NCI-H2029 (cell line): ENCODE results near the gene ATP5MC2.
"Not testable (repeated sequence)": the region's sequence is repeated elsewhere in the genome, so short reads cannot be mapped to it uniquely, and the experiment has no call there.

Source experiments
- DNase-seq: peaks from one replicate; lab custom pipeline; 2025; lab: John Stamatoyannopoulos, UW

Gene ATP5MC2

DNA sequence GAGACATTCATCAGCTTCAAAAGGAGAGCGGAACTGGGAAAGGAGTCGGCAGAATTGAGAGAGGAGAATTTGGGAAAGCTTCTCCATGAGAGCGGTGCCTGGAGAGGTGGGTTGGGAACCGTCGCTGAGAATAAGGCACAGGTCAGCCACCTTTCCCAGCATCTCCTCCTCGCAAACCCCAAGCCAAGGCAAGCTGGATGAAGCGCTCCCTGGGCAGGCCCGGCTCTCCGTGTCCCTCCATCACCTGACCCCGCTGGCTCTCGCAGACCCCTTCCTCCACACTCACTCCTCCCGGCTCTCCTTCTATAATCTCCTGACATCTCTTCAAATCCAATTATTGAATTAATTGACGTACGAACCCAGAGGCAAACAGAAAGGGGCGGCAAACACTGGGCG is 18.9 kb upstream of the ATP5MC2 start:
- no peak for DNase-seq

DNA sequence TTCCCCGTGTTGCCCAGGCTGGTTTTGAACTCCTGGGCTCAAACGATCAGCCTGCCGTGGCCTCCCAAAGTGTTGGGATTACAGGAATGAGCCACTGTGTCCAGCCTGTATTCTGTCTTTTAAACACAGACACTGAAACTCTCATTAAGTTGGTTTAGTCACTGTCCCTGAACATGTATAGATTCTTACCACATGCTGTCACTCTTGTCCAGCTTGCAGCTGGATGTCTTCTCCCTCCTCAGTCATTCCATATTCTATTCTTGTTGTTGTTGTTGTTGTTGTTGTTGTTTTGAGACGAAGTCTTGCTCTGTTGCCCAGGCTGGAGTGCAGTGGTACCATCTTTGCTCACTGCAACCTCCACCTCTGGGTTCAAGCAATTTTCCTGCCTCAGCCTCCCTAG is 12.3 kb upstream of the ATP5MC2 start:
- DNase-seq: no peak

GRCh38 chr12:53686436-53686835 is 10.6 kb upstream of the ATP5MC2 start:
- no peak for DNase-seq

- no peak for DNase-seq
These were observed 8.9 kb upstream of the ATP5MC2 start for GRCh38 chr12:53684654-53685220.

DNA sequence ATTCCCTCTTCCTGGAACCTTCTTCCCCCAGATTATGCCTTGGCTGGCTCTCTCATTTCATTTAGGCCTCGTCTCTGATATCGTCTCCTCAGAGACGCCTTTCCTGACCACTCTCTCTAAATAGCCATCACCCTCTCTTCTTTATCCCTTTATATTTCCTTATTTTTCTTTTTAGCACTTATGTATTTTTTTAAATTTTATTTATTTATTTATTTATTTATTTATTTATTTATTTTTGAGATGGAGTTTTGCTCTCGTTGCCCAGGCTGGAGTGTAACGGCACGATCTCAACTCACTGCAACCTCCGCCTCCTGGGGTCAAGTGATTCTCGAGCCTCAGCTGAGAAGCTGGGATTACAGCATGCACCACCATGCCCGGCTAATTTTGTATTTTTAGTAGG is 8.1 kb upstream of the ATP5MC2 start:
- no peak for DNase-seq

GRCh38 chr12:53683494-53683893 is 7.6 kb upstream of the ATP5MC2 start:
- DNase-seq: no peak

DNA sequence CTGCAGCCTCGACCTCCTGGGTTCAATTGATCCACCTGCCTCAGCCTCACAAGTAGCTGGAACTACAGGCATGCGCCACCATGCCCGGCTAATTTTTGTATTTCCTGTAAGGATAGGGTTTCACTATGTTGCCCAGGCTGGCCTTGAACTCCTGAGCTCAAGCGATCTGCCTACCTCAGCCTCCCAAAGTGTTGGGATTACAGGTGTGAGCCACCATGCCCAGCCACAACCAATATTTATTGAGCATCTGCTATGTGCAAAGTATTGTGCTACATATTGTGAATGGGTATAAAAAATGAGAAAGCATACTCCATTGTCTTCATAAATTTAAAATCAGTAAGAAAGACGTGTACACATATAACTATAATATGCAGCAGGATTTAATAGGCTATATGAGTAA is 4.2 kb upstream of the ATP5MC2 start:
- not testable (repeated sequence) for DNase-seq

DNA sequence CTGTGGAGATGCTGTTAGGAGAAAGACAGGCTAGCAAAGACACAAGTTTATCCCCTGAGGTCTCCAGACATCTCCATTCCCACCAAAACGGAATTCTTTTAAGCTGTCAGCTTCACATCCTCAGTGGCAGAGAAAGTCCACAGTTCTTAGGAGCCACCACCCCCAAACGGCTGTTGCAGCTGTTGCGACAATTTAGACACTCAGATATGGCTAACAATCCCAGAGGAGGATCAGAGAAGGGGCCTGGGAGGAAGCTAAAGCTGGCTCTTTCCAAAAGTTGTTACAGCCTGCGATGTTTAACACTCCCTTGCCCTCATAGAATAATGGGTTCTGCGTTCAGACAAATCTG is 1.9 kb upstream of the ATP5MC2 start:
- no peak for DNase-seq

- DNase-seq: no peak
These were observed 1.3 kb upstream of the ATP5MC2 start for GRCh38 chr12:53677016-53677799.

GRCh38 chr12:53676656-53677015 is 753 bp upstream of the ATP5MC2 start:
- DNase-seq: peak; percentile 58

DNA sequence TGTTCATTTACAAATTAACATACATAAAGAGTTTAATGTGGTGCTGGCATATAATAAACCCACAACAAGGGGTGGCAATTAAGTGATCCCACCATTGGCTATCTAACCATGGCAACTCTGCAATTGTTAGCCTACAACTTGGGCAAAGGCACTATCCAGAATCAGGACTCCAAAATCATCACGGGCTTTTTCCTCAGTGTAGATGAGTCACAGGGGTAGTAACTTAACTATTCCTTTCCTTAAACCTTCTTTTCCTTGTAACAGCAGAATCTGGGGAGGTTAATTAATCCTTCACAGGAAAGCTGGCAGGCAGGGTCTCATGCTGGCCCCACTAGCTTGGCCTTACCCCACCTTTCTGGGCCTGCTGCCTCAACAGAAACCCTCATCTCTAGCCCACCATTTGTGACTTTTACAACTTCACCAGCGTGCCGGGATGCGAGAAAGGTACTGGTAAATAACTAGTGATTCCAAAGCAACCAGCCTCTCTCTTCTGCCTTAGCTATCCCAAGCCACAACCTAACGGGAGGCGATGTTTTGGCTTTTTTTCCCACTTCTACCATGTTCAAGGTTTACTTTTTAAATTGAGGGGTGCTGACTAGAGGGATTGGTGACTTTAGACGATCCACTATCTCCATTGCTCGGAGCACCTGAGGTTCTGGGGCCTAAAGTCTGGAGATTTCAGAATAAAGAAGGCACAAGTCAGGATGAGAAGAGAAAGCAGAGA is 744 bp downstream of the ATP5MC2 start:
- DNase-seq: no peak

DNA sequence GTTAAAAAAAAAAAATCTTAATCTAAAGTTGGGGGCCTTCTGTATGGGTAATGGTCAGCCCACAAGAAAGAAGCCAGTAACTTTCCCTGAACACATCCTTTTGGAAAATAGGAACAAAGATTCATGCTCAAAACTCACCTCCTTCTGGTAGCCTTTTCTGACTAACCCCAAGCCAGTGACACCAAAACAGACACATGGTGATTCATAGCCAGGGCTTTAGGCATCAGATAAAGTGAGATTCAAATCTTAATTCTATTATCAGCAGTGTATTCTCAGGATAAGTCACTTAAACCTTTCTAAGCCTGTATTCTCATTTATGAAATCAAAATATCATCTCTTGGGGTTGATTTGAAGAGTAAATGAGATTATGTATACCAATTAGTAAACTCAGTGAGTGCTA is 4.9 kb downstream of the ATP5MC2 start:
- no peak for DNase-seq

DNA sequence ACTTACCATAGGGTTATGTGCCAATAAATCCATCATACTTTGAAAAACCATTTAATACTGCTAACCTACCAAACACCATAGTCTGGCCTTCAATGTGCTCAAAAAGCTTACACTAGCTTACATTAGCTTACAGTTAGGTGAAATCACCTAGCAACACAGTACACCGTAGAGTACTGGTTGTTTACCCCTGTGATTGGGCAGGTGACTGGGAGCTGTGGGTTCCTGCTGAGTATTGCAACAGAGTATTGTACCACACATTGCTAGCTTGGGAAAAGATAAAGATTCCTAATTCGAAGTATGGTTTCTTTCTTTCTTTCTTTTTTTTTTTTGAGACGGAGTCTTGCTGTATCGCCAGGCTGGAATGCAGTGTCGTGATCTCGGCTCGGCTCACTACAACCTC is 5.6 kb downstream of the ATP5MC2 start:
- DNase-seq: no peak

GRCh38 chr12:53667080-53667479 is 8.8 kb downstream of the ATP5MC2 start:
- no peak for DNase-seq

GRCh38 chr12:53664936-53665335 is 10.9 kb downstream of the ATP5MC2 start:
- DNase-seq: no peak

GRCh38 chr12:53664191-53664590 is 11.7 kb downstream of the ATP5MC2 start:
- DNase-seq: no peak

DNA sequence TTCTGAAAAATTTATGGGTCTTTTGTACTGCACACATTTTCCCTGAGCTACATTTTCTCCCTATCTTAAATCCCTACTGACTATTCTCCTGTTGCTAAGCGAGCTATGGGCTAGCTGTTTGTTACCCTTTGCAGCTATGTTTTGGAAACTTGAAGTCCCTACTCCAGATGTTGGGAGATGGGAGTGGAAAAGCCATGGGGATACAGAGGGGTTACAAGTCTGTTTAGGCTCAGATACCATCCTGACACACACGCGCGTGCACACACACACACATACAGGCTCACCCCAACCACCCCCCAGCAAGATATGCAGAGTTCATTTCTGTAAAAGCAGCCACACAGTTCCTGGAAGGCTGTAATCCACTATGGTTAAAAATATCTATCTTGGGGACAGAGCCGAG is 15.8 kb downstream of the ATP5MC2 start:
- DNase-seq: no peak

GRCh38 chr12:53659571-53659981 is 16.3 kb downstream of the ATP5MC2 start:
- DNase-seq: no peak

DNA sequence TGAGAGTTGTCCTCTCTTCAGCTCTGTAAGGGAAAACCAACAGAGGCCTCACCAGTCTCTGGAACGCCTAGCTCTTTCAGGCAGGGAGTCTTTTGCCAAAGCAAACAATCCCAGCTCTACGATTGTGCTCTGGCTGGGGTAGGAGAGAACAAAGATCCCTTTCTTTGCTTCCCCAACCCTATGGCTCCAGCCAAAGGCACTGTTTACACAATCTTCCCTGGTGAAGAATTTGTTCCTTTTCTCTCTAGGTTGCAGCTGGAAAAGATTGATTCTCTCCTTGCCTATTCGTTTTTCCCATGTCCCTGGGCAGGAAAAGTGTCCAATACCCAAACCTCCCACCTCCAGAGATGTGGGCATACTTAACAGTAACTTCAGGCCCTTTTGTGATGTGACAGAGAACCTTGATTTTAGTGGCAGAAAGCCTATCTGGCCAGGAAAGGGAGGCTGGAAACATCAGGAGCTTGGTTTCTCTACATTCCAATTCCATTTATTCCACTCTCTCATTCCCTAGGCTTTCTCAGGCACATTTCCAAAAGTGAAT is 16.8 kb downstream of the ATP5MC2 start:
- DNase-seq: peak; percentile 84

- no peak for DNase-seq
These were observed 18.8 kb downstream of the ATP5MC2 start for GRCh38 chr12:53657041-53657440.

GRCh38 chr12:53653595-53653994 is 22.3 kb downstream of the ATP5MC2 start:
- no peak for DNase-seq

- no peak for DNase-seq
These were observed 23.5 kb downstream of the ATP5MC2 start for GRCh38 chr12:53652366-53652765.

DNA sequence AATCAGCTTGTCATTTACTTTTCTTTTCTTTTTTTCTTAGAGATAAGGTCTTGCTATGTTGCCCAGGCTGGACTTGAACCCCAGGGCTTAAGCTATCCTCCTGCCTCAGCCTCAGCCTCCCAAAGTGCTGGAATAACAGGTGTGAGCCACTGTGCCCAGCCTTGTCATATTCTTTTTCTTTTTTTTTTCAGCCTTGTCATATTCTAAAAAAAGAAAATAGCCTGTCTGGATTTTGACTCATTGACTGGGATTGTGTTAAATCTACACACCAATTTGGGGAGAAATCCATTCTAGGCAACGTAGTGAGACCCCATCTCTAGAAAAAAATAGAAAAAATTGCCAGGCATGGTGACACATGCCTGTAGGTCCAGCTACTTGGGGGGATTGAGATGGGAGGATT is 24.1 kb downstream of the ATP5MC2 start:
- DNase-seq: no peak
